NB4 (cell line): Measurements from ENCODE around the gene YBEY.
"Not testable (repeated sequence)": the region's sequence is repeated elsewhere in the genome, so short reads cannot be mapped to it uniquely, and the experiment has no call there.

Experiments
- DNase-seq: peaks from one replicate; pipeline ENCODE4 v3.0.0; 2010; ENCODE audit warnings: low read depth
- H3K4me3 ChIP-seq: one replicate; pipeline ENCODE4 v1.5.1; 2011; ENCODE audit warnings: mild to moderate bottlenecking, low read depth, low read length, moderate library complexity
- MYC ChIP-seq: IDR thresholded peaks from 2 replicates; pipeline ENCODE4 v1.6.1; 2011; ENCODE audit warnings: low read depth, low read length
- POLR2A ChIP-seq: IDR thresholded peaks from 2 replicates; pipeline ENCODE4 v1.6.1; 2011; ENCODE audit warnings: mild to moderate bottlenecking; ENCODE audit not compliant: insufficient read length; ENCODE audit errors: extremely low read depth
- TF ChIP-seq, protein P1 (sequence below): IDR thresholded peaks from 2 replicates; pipeline ENCODE4 v1.6.1; 2011; ENCODE audit warnings: low read depth, low read length
- TF ChIP-seq, protein P2 (sequence below): IDR thresholded peaks from one replicate; pipeline ENCODE4 v1.5.1; 2012; ENCODE audit warnings: low read depth, low read length

The YBEY gene, protein sequence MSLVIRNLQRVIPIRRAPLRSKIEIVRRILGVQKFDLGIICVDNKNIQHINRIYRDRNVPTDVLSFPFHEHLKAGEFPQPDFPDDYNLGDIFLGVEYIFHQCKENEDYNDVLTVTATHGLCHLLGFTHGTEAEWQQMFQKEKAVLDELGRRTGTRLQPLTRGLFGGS

DNA sequence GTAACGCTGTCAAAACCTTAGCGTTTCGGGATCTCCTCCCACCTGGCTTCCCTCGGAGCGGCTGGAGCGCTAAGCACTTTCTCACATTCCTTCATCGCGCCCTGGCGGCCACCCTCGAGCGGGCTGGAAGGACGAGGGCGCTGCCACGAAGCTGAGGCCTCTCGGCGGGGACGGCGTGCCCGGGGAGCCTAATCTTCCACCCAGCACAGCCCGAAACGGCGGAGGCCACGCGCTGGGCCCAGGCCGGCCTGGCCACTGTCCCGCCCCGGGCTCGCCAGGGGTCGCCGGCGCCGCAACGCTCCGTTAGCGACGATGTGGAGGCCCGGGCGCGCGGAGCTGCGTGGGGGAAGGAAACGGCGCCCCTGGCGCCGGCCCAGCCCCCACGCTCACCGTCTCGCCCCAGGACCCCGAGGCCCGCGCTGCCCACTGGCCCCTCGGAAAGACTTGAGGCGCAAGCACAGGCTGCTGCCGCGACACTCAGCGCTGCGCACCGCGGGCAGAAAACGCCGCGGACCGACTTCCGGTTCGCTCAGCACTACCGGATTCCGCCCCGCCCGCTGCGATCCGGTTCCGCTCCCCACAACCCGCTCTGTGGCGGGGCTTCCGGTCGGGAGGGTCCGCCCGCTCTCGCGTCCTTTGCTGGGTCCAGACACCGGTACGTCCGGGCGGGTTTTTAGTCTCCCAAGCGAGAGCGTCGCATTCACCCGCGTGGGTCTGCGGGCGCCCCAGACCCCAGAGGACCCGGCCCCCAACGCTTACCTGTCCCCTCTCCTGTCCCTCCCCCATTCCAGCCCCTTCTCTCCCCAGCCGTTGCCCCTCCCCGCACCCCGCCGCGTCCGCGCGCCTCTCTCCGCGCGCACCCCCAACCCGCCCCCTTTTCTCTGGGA, at the start of gene YBEY:
TSS of gene YBEY (plus strand) at position 582 of the 887 bp plus-strand sequence. CDS start 572 bp downstream, outside the sequence.
- TF ChIP-seq, protein P1, sequence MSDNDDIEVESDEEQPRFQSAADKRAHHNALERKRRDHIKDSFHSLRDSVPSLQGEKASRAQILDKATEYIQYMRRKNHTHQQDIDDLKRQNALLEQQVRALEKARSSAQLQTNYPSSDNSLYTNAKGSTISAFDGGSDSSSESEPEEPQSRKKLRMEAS = peak; percentile 74
- TF ChIP-seq POLR2A (peak; percentile 63), MYC (peak; percentile 85)
- TF ChIP-seq, protein P2, sequence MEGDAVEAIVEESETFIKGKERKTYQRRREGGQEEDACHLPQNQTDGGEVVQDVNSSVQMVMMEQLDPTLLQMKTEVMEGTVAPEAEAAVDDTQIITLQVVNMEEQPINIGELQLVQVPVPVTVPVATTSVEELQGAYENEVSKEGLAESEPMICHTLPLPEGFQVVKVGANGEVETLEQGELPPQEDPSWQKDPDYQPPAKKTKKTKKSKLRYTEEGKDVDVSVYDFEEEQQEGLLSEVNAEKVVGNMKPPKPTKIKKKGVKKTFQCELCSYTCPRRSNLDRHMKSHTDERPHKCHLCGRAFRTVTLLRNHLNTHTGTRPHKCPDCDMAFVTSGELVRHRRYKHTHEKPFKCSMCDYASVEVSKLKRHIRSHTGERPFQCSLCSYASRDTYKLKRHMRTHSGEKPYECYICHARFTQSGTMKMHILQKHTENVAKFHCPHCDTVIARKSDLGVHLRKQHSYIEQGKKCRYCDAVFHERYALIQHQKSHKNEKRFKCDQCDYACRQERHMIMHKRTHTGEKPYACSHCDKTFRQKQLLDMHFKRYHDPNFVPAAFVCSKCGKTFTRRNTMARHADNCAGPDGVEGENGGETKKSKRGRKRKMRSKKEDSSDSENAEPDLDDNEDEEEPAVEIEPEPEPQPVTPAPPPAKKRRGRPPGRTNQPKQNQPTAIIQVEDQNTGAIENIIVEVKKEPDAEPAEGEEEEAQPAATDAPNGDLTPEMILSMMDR = no peak
- peak within 1 kb of the TSS; percentile 93 for H3K4me3 ChIP-seq
- DNase-seq = peak; percentile 92

DNA sequence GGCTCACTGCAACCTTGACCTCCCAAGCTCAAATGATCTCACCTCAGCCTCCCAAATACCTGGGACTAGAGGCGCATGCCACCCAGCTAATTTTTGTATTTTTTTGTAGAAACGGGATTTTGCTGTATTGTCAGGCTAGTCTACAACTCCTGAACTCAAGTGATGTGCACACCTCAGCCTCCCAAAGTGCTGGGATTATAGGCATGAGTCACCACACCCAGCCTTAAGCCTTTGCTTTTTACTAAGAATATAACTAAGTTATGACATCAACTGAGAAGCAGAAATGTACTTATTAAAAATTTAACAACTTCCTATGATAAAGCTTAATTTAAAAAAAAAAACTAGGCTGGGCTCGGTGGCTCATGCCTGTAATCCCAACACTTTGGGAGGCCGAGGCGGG, 48.7 kb upstream of the YBEY start:
- no peak overlapping the region for H3K4me3 ChIP-seq
- DNase-seq = no peak
- TF ChIP-seq, protein P1 = no peak
- TF ChIP-seq MYC = no peak
- TF ChIP-seq, protein P2 = no peak
- no peak for TF ChIP-seq POLR2A

DNA sequence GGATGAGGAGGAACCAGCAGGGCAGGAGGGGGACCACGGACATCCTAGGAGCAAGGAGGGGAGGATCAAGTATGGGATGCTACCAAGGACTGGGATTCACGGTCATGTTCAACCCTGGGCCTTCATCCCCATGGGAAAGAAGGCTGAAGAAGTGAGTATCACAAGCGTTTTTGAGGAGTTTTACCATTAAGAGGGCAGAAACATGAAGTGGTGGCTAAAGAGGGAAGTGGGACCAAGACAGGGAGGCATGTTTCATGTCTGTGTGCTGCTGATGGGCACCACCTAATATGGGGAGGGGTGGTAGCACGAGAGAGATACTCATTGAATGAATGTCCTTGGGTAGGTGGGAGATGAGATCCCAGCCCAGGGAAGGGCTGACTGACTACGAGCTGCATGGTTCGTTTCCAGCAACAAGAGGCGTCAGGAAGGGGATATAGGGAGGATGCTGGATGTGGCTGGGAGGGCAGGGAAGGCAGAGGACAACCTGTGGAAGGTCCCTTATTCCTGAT, 46.3 kb upstream of the YBEY start:
- DNase-seq = no peak
- H3K4me3 ChIP-seq = no peak overlapping the region
- TF ChIP-seq POLR2A (no peak), MYC (no peak)
- TF ChIP-seq, protein P1 = no peak
- TF ChIP-seq, protein P2 = no peak

DNA sequence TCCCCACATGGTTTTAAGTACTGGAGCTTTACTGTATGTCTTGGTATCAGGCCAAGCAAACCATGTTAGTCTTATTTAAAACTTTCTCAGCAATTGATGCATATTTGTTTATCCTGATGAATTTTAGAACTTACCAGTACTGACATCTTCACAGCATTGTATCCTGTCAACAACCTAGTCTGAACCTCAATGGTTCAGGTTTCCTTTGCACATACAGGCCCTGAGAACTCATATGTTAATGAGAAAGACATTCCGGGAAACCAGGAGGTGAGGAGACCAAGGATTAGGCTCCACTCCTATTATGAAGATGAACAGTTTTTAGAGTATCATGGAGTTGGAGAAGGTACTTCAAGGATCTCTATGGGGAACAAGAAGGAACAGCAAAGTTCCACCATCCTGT, 44.6 kb upstream of the YBEY start:
- DNase-seq, H3K4me3 ChIP-seq: not testable (repeated sequence)

DNA sequence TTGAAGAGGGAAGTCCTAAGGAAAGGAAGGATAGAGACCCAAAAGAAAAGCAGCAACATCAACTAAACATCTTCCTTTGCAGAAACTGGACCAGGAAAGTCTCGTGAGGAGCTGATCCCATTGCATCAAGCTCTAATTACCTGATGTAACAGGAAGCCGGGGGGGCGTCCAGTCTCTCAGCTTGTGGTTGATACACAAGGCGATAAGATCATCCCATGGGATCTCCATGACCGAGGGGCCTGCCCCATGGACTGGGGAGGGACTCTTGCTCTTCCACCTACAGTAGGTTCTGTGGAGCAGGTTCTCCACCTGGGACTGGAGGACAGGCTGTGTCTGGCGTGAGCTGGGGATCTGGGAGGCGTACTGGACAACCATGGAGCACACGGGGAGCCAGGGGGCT, 42.8 kb upstream of the YBEY start:
- peak; percentile 53 for DNase-seq
- no peak overlapping the region for H3K4me3 ChIP-seq
- TF ChIP-seq, protein P1 = no peak
- TF ChIP-seq MYC = no peak
- TF ChIP-seq POLR2A = no peak
- TF ChIP-seq, protein P2 = no peak

DNA sequence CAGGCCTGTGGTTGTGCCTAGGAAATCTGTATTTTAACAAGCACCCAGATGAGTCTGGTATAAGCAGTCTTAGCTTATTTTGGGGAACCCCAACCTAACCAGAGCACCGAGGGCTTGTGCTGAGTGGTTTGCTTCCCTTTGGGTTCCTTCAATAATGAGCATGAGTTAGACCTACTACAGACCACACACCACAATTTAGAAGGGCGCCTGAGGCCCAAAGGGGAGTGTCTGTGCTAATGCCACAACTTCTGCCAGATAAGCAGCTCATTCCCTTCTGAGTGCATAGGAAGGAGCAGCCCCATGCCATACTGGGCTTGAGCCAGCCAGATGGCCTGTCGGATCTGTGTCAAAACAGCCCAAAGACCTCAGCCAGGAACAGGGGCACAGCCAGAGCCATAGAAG, 42.2 kb upstream of the YBEY start:
- TF ChIP-seq MYC (no peak), POLR2A (no peak)
- TF ChIP-seq, protein P2 = no peak
- TF ChIP-seq, protein P1 = no peak
- no peak overlapping the region for H3K4me3 ChIP-seq
- no peak for DNase-seq
